ENCODE measurements around the gene TRAF1.
"Not testable (repeated sequence)": the region's sequence is repeated elsewhere in the genome, so short reads cannot be mapped to it uniquely, and the experiment has no call there.

Gene TRAF1, protein sequence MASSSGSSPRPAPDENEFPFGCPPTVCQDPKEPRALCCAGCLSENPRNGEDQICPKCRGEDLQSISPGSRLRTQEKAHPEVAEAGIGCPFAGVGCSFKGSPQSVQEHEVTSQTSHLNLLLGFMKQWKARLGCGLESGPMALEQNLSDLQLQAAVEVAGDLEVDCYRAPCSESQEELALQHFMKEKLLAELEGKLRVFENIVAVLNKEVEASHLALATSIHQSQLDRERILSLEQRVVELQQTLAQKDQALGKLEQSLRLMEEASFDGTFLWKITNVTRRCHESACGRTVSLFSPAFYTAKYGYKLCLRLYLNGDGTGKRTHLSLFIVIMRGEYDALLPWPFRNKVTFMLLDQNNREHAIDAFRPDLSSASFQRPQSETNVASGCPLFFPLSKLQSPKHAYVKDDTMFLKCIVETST

DNA sequence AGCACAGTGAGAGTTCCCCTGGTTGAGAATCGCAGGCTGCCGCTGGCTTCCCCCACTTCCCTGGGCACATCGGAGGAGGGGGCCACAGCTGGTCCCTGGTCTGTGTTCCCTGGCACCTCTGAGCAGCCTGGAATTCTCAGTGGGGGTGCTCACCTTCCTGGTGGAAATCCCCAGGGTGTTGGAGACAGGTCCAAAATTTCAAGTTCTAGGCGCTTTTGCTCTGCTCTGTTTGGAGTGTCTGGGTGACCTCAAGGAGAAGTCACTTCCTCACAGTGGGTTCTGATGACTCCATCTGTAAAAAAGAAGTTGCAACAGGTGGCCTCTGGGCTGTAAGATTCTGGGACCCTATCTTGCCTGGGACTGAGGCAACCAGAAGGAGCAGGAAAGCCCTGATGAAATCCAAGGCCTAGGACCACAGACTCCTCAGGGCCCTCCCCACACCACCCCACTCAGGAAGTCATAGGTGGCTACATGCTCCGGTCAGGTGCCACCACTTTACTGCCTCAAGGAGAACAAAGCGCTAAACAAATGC is at the start of gene TRAF1:
TRAF1 (minus strand) TSS at position 400 of the 532 bp plus-strand sequence. CDS start 721 bp downstream, outside the sequence.
- TF ChIP-seq, protein P1, sequence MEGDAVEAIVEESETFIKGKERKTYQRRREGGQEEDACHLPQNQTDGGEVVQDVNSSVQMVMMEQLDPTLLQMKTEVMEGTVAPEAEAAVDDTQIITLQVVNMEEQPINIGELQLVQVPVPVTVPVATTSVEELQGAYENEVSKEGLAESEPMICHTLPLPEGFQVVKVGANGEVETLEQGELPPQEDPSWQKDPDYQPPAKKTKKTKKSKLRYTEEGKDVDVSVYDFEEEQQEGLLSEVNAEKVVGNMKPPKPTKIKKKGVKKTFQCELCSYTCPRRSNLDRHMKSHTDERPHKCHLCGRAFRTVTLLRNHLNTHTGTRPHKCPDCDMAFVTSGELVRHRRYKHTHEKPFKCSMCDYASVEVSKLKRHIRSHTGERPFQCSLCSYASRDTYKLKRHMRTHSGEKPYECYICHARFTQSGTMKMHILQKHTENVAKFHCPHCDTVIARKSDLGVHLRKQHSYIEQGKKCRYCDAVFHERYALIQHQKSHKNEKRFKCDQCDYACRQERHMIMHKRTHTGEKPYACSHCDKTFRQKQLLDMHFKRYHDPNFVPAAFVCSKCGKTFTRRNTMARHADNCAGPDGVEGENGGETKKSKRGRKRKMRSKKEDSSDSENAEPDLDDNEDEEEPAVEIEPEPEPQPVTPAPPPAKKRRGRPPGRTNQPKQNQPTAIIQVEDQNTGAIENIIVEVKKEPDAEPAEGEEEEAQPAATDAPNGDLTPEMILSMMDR (IDR thresholded peaks at IDR 0.05; ENCODE audit: low read depth, low read length) = no peak
- H3K4me3 ChIP-seq (ENCODE audit: low read depth, low read length) = peak within 1 kb of the TSS; percentile 39

DNA sequence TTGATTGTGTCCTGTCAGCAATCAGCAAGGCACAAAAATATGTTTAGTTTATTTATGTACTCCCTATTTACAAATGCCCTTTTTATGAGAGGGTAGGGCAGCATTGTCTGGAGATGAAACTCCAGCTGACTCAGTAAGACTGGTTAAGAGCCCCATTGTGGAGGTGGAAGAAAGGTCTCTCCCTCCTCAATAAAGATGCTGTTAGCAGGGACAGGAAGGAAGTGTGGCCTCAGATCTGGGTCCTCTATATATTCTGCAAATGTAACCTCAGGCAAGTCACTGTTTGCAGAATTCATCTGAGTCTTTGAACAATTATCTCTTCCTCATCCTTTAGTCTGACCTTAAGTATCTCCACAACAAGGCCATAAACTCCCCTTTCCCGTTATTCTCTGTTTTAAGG is 48.3 kb upstream of the TRAF1 start:
- TF ChIP-seq, protein P1 (IDR thresholded peaks at IDR 0.05; ENCODE audit: low read depth, low read length) = no peak
- H3K4me3 ChIP-seq (ENCODE audit: low read depth, low read length) = no peak overlapping the region

DNA sequence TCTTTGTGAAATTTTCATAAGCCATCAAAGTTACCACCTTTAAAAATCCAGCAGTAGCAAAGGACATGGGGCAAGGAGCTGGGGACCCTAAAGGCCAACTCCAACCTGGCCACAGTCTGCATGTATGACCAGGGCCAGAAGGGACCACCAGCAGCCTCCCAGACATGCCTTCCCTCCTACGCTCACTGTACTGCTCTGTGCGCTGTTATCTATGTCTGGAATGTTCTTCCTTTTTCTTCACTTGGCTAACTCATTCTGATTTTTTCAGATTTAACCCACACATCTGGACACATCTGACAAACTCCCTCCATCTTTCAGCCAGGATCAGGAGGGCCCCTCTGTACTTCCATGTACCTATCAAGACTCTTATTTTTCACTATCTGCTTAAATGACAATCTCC is 47.6 kb upstream of the TRAF1 start:
- TF ChIP-seq, protein P1 (IDR thresholded peaks at IDR 0.05; ENCODE audit: low read depth, low read length) = no peak
- H3K4me3 ChIP-seq (ENCODE audit: low read depth, low read length) = no peak overlapping the region

DNA sequence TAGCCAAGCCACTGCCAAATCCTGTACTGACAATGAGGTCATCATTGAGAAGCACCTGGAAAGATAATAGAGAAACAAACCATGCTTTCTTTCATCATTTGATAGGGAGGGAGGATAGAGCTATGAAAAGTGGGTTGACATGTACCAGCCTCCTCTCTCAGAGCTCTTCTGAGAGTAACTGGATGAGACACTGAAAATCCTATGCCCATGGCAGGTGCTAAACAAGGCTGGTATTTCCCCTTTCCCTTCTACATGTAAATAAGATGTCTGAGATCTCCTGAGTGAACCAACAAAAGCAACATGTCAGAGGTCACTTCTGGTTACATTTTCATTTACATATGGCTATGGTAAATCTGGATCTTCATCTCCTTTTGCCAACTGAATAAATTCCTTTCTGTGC is 45.3 kb upstream of the TRAF1 start:
- TF ChIP-seq, protein P1 (IDR thresholded peaks at IDR 0.05; ENCODE audit: low read depth, low read length) = no peak
- H3K4me3 ChIP-seq (ENCODE audit: low read depth, low read length) = no peak overlapping the region

DNA sequence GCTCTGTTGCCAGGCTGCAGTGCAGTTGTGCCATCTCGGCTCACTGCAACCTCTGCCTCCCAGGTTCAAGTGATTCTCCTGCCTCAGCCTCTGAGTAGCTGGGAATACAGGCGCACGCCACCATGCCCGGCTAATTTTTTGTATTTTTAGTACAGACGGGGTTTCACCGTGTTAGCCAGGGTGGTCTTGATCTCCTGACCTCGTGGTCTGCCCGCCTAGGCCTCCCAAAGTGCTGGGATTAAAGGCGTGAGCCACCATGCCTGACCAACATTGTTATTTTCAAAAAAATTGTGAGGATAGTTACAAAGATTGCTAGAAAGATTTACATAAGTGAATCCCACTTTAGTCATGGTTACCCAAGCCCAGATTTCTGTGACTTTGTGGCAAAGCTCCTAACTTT is 44.9 kb upstream of the TRAF1 start:
- not testable (repeated sequence) for H3K4me3 ChIP-seq (ENCODE audit: low read depth, low read length)

DNA sequence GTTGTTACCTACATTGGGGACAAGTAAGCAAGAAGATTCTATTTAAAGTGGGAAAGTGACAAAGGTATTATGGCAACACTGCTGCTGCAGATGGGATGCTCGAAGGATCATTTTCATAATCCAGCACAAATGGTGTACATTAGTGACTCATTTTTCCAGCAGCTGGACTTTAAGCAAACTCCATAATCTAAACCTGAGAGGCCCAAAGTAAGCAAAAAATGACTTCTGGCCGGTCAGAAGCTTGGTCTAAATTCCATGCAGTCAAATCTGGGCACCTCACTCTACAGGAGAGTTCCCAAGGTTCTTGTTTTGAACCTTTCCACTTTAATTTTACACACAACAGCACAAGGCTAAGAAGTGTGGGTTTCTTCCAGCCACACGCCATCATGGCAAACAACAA is 43.6 kb upstream of the TRAF1 start:
- TF ChIP-seq, protein P1 (IDR thresholded peaks at IDR 0.05; ENCODE audit: low read depth, low read length) = no peak
- no peak overlapping the region for H3K4me3 ChIP-seq (ENCODE audit: low read depth, low read length)

DNA sequence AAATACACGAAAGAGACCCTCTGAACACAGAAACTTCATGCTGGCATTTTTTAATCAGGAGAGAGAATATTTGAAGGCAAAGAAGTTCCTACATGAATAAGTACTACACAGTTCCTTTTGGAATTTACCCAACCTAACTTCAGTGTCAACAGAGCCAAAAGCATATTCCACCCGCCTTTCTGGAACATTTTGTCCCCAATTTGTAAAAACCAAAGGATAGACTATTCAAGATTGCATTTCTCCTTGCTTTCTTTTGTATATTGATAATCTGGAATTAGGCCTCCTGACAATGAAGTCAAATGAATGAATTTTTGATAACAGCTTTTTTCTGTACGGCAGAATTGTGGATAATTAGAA is 39.4 kb upstream of the TRAF1 start:
- TF ChIP-seq, protein P1 (IDR thresholded peaks at IDR 0.05; ENCODE audit: low read depth, low read length) = no peak
- H3K4me3 ChIP-seq (ENCODE audit: low read depth, low read length) = no peak overlapping the region

All from WI38 (cell line).